ENCODE results near the gene IMPDH1. TPM values are rescaled to one million over a fixed set of nuclear protein-coding genes. Genes with fewer than 3 reads are reported as not detected.
A peak's percentile ranks its signal among the peaks of the same experiment; 100 is the strongest.

The IMPDH1 gene
- total RNA-seq, 1 donor from 2014 or later = 23.4 TPM

GRCh38 chr7:128353189-128353588 lies 56.6 kb downstream of the IMPDH1 start:
- no peak for TF ChIP-seq CTCF (IDR thresholded peaks at IDR 0.05; ENCODE audit: unreplicated experiment)
- DNase-seq (ENCODE audit: low spot score, unreplicated experiment) = no peak
- Mint-ChIP-seq H3K4me1 (ENCODE audit: low read depth) (peaks cover 5% of the 10 kb centered on the region), H3K27me3 (peaks cover 75% of the 10 kb centered on the region), H3K4me3 (ENCODE audit: low read depth) (no peak overlapping the region), H3K27ac (no peak overlapping the region), H3K36me3 (ENCODE audit: insufficient read depth) (no peaks in the 10 kb centered on the region), H3K9me3 (ENCODE audit: low read depth) (no peaks in the 10 kb centered on the region)

- Mint-ChIP-seq H3K27ac (no peak overlapping the region), H3K36me3 (ENCODE audit: insufficient read depth) (no peaks in the 10 kb centered on the region), H3K4me1 (ENCODE audit: low read depth) (peaks cover 5% of the 10 kb centered on the region), H3K4me3 (ENCODE audit: low read depth) (no peak overlapping the region), H3K9me3 (ENCODE audit: low read depth) (no peaks in the 10 kb centered on the region), H3K27me3 (peaks cover 75% of the 10 kb centered on the region)
- TF ChIP-seq CTCF (IDR thresholded peaks at IDR 0.05; ENCODE audit: unreplicated experiment) = no peak
- DNase-seq (ENCODE audit: low spot score, unreplicated experiment) = no peak
Measured at GRCh38 chr7:128352636-128353035, 57.1 kb downstream of the IMPDH1 start.

- TF ChIP-seq CTCF (IDR thresholded peaks at IDR 0.05; ENCODE audit: unreplicated experiment) = peak; percentile 64
- no peaks in the 10 kb centered on the region for H3K36me3 Mint-ChIP-seq (ENCODE audit: insufficient read depth)
- peaks cover 2% of the 10 kb centered on the region for H3K4me1 Mint-ChIP-seq (ENCODE audit: low read depth)
- peak; percentile 48 for DNase-seq (ENCODE audit: low spot score, unreplicated experiment)
- H3K4me3 Mint-ChIP-seq (ENCODE audit: low read depth) = no peak overlapping the region
- no peaks in the 10 kb centered on the region for H3K9me3 Mint-ChIP-seq (ENCODE audit: low read depth)
- H3K27ac Mint-ChIP-seq = no peak overlapping the region
- peaks cover 74% of the 10 kb centered on the region for H3K27me3 Mint-ChIP-seq
Measured at GRCh38 chr7:128352153-128352537, 57.6 kb downstream of the IMPDH1 start.

- Mint-ChIP-seq H3K27me3 (peaks cover 70% of the 10 kb centered on the region), H3K4me3 (ENCODE audit: low read depth) (no peak overlapping the region), H3K4me1 (ENCODE audit: low read depth) (no peaks in the 10 kb centered on the region), H3K36me3 (ENCODE audit: insufficient read depth) (no peaks in the 10 kb centered on the region), H3K27ac (no peak overlapping the region), H3K9me3 (ENCODE audit: low read depth) (no peaks in the 10 kb centered on the region)
- DNase-seq (ENCODE audit: low spot score, unreplicated experiment) = no peak
- no peak for TF ChIP-seq CTCF (IDR thresholded peaks at IDR 0.05; ENCODE audit: unreplicated experiment)
Measured at GRCh38 chr7:128351296-128352152, 58.3 kb downstream of the IMPDH1 start.

- Mint-ChIP-seq H3K27ac (no peak overlapping the region), H3K27me3 (peaks cover 69% of the 10 kb centered on the region), H3K4me3 (ENCODE audit: low read depth) (no peak overlapping the region), H3K4me1 (ENCODE audit: low read depth) (no peaks in the 10 kb centered on the region), H3K36me3 (ENCODE audit: insufficient read depth) (no peaks in the 10 kb centered on the region), H3K9me3 (ENCODE audit: low read depth) (no peaks in the 10 kb centered on the region)
- no peak for TF ChIP-seq CTCF (IDR thresholded peaks at IDR 0.05; ENCODE audit: unreplicated experiment)
- no peak for DNase-seq (ENCODE audit: low spot score, unreplicated experiment)
Measured at GRCh38 chr7:128350708-128351295, 59.0 kb downstream of the IMPDH1 start.

Data from progenitor cell of endocrine pancreas (in vitro differentiated cells).